Retinal pigment epithelial cell (primary cell): ENCODE results near the gene IDH3A.
"Not testable (repeated sequence)": the region's sequence is repeated elsewhere in the genome, so short reads cannot be mapped to it uniquely, and the experiment has no call there.

Experiments
- DNase-seq: peaks from one replicate; pipeline ENCODE4 v3.0.0-alpha.2; 2010; ENCODE audit warnings: low read depth
- H3K4me3 ChIP-seq: 2 replicates; pipeline ENCODE4 v1.5.1; 2011; ENCODE audit warnings: mild to moderate bottlenecking, low read length, control low read depth, moderate library complexity
- CTCF ChIP-seq: conservative IDR thresholded peaks from 2 replicates; pipeline ENCODE4 v1.5.1; 2011; ENCODE audit warnings: low read depth, low read length, control low read depth, inconsistent platforms

Gene IDH3A

GRCh38 chr15:78140292-78140691, 8.9 kb upstream of the IDH3A start:
- TF ChIP-seq CTCF, result no peak
- no peak overlapping the region for H3K4me3 ChIP-seq
- DNase-seq, result no peak

- TF ChIP-seq CTCF, result no peak
- no peak for DNase-seq
- H3K4me3 ChIP-seq, result no peak overlapping the region
Observed at GRCh38 chr15:78142332-78142731, 6.8 kb upstream of the IDH3A start.

- no peak for TF ChIP-seq CTCF
- H3K4me3 ChIP-seq, result no peak overlapping the region
- no peak for DNase-seq
Observed at GRCh38 chr15:78146425-78147154, 2.6 kb upstream of the IDH3A start.

GRCh38 chr15:78147566-78147965, 1.6 kb upstream of the IDH3A start:
- H3K4me3 ChIP-seq, result no peak overlapping the region
- no peak for DNase-seq
- no peak for TF ChIP-seq CTCF

GRCh38 chr15:78148392-78149067, 632 bp upstream of the IDH3A start:
- DNase-seq, result no peak
- no peak for TF ChIP-seq CTCF
- peak overlapping the region; percentile 80 for H3K4me3 ChIP-seq

GRCh38 chr15:78149805-78150751, 916 bp downstream of the IDH3A start:
- H3K4me3 ChIP-seq, result peak overlapping the region; percentile 80
- no peak for TF ChIP-seq CTCF
- DNase-seq, result no peak

- H3K4me3 ChIP-seq, DNase-seq: not testable (repeated sequence)
Observed at GRCh38 chr15:78151075-78151474, 1.9 kb downstream of the IDH3A start.
